ENCODE measurements around the gene DOCK1.

DOCK1 gene

DNA sequence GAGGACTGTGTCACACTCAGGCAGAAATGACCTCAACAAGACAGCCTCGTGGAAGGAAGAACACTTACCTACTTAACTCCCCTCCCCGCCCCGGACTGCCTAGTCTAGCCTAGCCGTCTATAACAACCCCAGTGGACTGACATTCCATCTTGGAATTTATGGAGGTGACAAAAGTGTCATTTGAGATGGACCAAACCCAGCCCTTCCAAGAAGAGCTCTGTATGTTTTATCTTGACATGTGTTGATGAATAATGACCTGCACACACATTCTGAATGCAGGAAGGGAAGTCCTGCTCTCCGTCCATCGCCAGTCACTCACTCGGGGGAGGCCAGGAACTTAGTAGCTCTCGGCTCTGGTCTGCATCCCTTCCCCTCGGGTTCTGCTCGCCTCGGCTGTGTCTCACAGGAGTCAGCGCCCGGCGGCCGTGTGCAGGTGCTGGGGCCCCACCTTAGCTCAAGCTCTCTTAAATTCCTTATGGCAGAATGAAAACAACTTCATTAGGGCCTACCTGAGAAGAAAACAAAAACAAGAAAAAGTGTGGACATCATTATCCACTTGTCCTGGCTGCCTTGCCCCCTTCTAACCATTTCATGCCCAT, 503.0 kb downstream of the DOCK1 start:
- no peak for DNase-seq

DNA sequence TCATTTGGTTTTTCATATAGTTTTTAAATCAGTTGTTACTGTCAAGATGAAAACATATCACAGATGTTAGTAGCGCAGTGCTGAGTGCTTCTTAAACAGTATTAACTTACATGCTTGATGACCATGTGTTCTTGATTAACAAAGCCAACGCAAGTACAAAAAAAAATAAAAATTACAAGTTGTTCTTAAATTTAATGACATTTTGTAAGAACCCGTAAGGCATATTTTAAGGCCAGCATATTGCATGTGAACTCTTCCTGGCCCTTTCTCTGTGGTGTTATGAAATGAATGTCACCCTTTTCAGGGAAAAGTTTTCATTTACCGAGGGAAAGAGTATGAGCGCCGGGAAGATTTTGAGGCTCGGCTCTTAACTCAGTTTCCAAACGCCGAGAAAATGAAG, 503.5 kb downstream of the DOCK1 start:
- DNase-seq = no peak

DNA sequence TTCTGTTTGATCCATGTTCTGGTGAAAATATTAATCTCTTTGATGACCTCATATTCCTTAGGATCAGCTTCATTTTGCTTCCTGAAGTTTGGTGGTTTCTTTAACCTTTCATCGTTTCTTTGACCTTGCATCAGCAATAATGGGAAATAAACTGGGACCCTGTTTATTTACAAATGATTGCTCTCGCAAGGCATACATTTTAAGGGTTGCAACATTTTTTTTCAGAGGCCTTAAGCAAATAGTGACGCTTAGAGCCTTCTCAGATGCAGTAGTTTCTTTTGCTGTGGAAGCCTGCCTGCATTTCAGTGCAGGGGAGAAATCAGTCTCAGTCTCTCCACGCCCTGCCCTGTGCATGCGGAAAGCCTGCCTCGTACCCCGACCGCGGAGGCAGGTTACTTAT, 504.8 kb downstream of the DOCK1 start:
- DNase-seq = no peak

DNA sequence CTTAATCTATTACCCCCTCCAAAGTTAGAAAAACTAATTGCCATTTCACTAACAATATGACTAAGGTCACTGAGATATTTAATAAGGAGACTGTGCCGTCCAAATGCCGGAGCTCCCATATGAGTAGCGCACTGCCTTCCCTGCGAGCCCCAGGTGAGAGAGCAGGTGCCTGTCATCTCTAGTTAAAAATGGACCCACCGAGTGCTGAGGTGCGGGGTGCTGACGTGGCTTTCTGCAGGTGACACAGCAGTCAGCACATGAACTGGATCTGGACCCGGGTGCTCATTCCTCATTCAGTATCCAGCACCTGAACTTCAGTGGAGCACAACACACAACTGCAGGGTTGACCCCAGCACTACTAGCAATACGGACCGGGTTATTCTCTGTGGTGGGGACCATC, 505.8 kb downstream of the DOCK1 start:
- DNase-seq = no peak

DNA sequence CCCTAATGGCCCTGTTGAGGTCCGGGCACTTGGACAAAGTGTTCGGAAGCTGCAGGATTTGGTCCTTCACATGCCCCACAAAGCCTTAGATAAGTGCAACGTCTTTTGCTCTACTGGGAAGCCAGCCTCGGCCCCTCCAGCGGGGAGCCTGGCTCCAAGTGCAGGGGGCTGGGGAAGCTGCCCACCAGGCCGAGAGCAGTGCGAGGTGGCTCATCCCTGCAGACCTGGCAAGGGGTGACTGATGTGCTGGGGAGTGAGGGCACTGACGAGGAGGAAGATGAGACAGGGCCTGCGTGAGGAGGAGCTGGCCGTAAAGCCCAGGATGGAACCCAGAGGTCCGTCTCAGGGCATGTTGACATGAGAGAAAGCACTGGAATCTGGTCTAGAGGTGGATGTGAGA, 508.1 kb downstream of the DOCK1 start:
- DNase-seq = no peak

DNA sequence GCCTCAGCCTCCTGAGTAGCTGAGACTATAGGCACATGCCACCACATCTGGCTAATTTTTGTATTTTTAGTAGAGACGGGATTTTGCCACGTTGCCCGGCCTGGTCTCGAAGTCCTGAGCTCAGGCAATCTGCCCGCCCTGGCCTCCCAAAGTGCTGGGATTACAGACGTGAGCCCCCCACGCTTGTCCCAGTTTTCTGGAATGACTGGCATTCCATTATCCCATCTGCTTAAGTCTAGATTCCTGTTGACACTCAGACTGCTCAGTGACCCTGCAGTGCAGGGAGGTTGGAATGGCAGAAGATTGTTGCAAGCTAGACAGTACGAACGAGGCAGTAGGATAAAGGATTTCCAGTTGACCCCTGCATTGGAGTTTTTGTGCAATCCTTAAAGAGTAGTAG, 508.8 kb downstream of the DOCK1 start:
- DNase-seq = no peak

DNA sequence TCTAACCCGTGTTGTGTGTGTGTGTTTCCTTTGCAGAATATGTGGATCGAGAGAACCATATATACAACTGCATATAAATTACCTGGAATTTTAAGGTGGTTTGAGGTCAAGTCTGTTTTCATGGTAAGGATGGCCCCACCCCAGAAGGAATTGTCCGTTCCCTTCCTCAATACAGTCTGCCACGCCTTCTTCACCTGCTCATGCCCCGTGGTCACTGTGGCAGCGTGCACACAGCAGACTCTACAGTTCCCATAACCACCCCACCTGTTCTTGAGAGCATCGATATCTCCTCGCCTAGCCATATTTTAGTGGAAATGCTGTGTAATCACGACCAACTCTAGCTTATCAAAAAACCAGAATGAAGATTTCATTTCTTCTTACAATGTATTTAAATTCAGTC, 509.9 kb downstream of the DOCK1 start:
- DNase-seq = no peak

DNA sequence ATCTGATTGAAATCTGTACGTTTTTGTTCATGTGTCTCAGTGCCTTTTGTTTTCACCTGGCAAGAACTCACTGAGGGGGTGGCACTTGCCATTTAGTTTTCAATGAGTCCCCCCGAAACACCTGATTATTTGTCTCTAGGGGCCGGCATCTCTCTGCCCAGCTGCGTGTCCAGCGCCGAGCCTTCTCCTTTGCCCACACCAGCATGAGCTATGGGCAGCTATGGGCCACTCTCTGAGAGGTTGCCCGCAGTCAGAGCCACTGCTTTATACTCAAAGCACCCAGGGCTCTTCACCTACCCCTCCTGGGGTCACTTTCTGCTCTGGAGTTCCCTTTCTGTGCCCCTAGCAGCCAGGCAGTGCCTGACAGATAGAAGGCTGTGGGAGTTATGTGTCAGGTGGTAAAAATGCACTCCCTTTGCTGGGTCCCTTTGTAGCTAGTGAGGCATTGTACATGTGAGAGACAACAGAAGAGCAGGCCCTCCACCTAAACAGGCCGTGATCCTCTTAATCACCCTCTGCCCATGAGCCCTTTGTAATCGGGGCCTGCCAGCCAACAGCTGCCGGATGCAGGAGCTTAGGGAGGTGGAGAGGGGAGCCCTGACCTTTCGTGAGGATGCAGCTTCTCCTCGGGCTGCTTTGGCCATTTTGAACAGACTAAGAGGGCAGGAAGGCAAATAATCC, 510.8 kb downstream of the DOCK1 start:
- no peak for DNase-seq

DNA sequence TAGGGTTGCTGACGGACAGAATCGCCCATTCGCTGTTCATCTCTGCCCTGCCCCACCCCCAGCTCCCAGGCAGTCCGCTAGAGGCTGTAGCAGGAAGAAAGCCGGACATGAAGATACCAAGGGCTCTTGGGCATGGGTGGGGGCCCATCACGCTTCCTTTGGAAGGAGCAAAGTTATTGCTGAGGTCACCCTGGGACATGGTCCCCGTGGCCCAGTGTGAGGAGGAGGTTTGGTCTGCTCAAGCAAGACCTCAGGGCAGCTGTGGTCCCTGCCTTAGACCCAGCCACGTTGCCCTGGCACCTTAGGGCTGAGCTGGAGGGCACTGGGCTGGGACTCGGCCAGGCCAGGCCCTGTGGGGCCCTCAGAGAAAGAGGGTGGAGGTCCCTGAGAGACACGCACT, 511.8 kb downstream of the DOCK1 start:
- no peak for DNase-seq

DNA sequence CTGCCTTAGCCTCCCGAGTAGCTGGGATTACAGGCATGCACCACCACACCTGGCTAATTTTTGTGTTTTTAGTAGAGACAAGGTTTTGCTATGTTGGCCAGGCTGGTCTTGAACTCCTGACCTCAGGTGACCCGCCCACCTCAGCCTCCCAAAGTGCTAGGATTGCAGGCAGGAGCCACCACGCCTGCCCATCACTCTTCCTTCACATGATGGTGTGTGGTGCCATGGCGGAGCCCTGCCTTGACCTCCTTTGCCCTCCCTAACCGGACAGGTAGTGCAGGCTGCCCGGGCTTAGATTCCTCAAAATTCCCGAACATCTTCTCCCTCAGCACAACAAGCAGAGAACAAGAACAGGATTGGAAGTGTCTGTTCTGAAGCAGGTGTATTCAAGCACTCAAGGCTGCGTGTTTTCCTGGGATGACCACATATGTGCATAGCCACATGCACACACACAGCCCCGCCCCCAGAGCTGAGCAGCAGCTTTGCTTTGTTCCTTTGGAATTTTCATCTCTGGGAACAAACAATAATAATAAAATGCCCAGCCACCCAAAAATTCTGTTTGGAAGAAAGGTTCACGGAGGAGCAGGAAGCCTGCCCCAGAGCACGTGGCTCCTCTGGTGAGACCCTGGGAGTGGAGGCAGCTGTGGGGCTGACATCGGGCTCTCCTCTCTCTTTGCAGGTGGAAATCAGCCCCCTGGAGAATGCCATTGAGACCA, 512.6 kb downstream of the DOCK1 start:
- no peak for DNase-seq

DNA sequence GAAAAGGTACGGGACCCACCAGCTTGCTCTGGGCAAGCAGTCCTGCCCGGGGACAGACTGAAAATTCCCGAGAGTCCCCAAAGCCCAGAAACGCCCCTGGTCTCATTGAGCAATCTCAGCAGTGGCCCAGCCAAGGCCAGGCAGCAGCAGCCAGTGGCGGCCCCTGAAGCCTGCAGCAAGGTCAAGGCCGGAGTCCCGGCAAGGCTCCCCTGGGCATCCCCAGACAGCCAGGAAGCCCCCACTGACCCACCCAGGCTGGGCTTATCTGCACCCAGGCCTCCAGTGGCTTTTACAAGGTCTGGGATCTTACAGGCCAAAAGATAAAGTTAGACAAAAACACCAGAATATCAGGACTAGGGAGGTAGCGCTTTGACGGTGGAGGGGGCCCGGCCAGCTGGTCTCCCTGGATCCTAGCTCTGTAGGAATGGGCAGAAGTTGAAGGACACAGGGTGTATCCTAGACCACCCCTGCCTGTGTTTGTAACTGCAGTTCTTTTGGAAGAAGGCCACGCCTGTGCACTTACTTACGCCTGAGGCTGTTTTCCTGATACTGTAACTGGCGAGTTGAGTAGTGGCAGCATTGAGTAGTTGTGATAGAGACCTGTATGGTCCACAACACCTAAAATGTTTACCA, 513.4 kb downstream of the DOCK1 start:
- no peak for DNase-seq

DNA sequence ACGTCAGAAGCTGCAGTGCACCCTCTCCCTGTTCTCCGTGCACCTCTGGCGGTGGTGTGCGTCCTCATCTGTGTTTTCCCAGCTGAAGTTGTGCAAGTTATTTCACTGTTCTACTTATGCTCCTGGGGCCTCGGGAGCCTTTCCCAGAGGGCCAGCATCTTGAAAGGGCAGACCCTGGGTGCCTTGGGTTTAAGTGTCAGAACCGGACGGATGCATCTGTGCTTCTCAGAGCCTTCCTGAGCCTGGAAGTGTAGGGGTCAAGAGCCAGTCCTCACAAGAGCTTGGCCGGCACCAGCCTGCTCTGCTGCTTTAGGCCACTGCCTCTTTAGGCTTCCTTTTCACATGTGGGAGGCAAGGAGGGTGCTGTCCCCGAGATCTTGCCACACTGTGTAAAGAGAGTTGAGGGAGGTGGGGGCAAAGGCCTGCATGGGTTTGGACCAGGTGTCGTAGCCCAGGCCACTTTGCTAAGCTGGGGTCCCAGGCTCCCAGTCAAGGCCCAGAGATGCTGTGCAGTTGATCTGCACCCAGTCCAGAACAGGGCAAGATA, 515.0 kb downstream of the DOCK1 start:
- DNase-seq = no peak

DNA sequence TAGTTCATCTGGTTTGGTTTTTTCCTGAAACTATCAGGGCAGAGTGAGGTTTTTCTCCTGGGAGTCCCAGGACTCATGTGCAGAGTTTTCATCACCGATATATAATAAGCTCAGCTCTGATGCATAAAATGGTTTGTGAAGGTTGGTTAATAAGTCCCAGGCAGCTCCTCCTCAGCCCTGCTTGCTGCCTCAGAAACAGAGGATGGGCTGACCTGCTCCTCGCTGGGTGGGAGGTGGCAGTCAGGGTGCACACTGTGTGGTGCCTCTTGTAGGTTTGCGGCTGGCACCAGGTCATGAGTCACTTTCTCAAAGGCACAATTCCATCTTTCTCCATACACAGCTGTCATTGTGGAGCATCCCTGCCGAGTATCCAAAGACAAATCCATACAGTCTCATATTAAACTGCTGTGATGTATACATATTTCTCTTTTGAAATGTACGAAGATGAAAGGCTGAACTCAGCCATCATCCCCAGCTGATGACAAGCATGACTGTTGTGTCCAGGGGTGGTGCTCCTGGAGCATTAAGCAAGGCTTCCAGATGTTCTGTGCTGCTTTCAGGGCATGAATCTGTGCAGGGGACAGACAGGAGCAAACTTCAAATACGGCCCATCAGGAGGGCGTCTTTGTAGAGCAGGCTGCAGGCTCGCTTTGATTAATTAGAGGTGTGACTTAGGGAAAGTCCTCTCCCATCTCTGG, 518.1 kb downstream of the DOCK1 start:
- no peak for DNase-seq

DNA sequence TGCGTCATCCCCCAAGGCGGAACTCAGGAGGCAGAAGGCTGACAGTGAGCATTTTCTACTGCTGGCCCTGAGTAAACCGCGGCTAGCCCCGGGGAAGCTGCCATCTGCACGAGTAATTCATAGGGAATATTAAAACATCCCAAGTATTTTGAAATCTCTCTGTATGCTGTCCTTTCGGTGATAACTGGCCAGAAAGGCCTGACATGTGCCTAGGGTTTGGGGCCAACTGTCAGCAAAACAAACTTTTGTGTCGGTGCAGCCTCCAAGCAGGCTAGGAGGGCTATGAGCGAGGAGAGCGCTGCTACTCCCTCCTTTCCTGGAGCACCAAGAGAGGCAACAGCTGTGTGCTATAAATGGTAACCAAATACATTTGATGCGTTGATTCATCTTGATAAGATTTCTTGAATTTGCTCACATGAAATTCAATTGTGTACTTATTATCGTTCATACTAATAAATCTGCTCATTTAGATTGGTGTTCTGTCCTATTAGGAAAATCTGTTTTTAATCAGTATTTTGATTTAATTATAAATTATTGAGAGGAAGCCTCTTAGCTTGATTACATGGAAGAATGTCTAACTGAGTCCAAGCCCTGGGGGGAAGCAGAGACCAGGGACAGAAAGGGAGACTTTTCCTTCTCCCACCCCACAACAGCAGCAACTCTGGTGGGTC, 519.5 kb downstream of the DOCK1 start:
- DNase-seq = no peak

DNA sequence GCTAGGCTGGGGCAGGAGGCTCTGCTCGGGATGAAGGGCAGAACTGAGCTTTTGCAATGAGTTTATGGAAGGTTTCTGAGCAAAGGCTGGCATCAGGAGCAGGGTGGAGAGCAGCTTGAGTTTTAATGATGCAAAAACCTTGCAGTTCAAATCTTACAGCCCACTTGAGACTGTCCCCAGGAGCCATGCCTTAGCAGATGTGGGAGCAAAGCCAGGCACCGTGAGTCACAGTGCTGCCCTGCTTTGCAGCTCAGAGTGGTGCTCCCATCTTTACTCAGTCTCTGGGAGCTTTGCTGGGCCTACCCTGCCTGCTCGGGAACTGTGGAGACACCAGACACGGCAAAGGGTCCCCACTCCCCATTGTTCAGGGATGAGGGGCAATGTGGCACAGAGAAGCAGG, 521.5 kb downstream of the DOCK1 start:
- no peak for DNase-seq

DNA sequence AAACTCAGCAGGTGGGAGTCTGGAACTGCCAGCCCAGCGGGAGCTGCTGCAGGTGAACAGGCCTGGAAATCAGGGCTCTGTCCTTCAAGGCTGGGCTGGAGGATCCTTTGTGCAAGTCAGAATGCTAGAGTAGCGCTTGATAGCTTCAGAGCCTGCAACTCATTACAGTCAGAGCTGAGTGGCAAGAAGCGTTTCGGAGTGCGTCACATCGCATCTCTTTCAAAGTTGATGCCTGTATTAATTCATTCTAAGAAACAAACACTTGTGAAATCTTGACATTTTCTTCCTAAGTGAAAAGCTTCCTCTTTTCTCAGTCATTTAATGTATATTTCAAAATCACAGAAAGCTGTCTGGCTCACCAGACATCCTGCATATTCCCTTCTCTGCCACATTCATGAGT, 522.7 kb downstream of the DOCK1 start:
- DNase-seq = no peak

DNA sequence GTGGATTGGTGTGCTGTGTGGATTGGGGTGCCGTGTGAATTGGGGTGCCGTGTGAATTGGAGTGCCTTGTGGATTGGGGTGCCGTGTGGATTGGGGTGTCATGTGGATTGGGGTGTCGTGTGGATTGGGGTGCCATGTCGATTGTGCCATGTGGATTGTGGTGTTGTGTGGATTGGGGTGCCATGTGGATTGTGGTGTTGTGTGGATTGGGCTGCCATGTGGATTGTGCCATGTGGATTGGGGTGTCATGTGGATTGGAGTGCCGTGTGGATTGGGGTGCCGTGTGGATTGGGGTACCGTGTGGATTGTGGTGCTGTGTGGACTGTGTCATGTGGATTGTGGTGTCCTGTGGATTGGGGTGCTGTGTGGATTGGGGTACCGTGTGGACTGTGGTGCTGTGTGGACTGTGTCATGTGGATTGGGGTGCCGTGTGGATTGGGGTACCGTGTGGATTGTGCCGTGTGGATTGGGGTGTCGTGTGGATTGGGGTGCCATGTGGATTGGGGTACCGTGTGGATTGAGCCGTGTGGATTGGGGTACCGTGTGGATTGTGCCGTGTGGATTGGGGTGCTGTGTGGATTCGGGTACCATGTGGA, 523.3 kb downstream of the DOCK1 start:
- no peak for DNase-seq

DNA sequence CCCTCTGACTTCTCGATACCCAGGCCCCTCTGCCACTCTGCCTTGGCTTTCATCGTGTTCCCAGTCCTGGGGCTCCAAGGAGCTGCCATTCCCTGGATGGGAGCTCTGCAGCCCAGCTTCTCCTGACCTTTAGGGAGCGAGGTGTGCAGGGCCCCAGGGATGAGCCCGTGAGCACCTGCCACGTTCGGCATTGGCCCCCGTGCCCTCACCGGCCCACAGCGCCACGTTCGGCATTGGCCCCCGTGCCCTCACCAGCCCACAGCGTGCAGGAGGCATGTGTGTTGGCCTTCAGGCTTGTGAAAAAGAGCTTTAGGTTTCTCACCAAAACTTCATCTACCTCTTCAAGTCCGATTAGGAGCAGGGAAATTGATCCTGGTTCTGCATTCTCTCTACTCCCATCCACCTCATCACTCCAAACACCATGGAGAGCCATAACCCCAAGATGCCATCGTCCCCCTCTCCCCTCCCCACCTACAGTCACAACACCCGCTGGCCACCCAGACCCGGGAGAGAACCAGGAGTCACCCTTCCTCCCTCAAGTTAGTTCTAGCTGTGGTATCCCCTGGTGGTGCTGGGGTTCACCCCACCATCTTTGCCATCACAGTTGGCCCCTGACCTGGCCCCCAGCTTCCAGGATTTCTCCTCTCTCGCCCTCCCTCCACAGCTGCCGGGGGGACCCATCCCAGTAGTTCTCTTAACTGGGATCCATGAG, 524.5 kb downstream of the DOCK1 start:
- DNase-seq = no peak

DNA sequence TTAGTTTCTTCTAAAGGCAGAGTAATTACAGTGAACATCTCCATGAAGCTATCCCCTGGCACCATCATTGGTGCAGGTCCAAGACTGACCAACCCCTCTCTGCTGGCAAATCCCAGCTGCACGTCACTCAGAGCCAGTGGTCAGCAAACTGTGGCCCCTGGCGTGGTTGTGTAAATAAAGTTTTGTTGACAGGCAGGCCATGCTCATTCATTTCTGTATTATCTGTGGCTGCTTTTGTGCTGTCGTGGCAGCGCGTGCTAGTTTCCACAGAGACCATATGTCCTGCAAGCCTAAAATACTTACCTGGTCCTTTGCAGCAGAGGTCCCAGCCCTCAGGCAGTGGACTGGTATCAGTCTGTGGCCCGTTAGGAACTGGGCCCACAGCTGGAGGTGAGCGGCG, 526.3 kb downstream of the DOCK1 start:
- no peak for DNase-seq

DNA sequence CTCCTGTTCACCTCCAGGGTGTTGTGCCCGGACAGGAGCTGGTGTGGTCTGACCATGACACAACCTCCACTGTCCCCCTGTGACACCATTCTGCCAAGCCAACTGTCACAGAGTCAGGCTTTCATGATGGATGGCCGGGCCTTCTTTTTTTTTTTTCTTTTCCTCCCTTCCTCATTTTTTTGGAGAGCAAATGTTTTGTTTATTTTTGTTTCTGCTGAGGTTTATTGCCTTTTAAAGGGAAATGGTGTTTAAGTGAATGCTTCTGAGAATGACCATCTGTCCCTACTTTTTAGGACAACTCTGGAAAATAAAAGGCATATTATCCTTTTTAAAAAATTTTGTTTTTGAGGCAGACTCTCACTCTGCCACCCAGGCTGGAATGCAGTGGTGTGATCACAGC, 528.8 kb downstream of the DOCK1 start:
- no peak for DNase-seq

DNA sequence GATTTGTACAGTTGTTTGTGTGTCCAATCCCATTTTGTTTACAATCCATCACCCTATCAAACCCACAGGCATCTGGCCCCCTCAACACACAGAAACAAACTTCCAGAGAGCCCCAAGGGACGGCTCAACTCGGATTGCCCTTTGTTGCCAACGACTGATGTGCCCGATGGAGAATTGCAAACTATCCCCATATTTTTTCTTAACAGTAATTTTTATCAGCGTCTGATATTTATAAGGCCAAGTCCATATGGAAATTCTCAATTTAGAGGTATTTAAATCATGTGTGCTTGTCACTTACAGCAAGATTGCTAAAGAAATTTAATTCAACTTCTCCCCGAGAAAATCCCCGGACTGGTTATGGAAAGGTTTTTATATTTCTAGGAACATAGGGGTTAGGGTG, 530.0 kb downstream of the DOCK1 start:
- no peak for DNase-seq
